HG02970 (cell line): Measurements from ENCODE around the gene NOC4L.

Source experiments
- ATAC-seq: cut with Tn5 transposase; IDR thresholded peaks from one replicate; pipeline ENCODE4 v1.9.1; 2021; ENCODE audit warnings: mild to moderate bottlenecking, moderate library complexity, moderate number of reproducible peaks; ENCODE audit not compliant: unreplicated experiment, low FRiP score

The NOC4L gene

GRCh38 chr12:132154941-132155770, 10.9 kb downstream of the NOC4L start:
- ATAC-seq: no peak

DNA sequence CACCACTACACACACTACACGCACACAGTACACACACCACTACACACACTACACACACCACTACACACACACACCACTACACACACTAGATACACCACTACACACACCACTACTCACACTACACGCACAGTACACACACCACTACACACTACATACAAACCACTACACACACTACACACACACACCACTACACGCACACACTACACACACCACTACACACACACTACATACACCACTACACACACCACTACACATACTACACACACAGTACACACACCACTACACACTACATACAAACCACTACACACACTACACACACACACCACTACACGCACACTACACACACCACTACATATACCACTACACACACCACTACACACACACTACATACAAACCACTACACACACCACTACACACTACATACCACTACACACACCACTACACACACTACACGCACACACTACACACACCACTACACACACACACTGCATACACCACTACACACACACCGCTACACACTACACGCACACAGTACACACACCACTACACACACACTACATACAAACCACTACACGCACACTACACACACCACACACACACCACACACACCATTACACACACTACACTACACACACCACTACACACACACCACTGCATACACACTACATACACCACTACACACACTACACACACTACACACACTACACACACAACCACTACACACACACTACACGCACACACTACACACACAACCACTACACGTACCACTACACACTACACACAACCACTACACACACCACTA, 11.7 kb downstream of the NOC4L start:
- no peak for ATAC-seq

DNA sequence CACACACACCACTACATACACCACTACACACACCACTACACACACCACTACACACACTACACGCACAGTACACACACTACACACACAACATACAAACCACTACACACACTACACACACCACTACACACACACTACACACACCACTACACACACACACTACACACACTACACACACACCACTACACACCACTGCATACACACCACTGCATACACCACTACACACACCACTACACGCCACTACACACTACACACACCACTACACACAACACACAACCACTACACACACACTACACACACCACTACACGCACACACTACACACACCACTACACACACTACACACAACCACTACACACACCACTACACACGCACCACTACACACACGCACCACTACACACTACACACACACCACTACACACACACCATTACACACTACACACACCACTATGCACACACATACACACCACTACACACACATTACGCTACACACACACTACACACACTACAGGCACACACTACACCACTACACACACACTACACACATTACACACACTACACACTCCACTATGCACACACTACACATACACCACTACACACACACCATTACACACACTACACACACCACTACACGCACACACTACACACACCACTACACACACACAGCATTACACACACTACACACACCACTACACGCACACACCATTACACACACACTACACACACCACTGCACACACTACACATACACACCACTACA, 12.5 kb downstream of the NOC4L start:
- no peak for ATAC-seq

- ATAC-seq: no peak
These were observed 13.6 kb downstream of the NOC4L start for GRCh38 chr12:132157733-132158409.

GRCh38 chr12:132158677-132159554, 14.7 kb downstream of the NOC4L start:
- ATAC-seq: no peak

DNA sequence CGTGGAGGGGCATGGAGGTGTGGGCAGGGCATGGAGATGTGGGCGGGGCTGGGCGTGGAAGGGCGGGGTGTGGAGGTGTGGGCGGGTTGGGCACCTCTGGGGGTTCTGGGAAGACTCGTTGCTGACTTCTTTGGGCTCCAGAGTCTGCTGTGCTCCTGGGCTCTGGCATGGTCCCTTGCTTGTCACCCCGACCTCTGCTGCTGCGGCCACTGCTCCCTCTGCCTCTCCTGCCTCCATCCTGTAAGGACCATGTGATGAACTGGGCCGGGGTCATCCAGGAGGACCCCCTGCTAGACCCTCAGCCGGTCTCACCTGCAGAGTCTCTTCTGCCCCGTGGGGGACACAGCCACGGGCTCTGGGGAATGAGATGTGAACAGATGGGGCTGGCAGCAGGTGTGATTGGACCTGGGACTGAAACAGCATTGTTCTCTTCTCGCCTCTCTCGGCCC, 15.3 kb downstream of the NOC4L start:
- ATAC-seq: no peak

DNA sequence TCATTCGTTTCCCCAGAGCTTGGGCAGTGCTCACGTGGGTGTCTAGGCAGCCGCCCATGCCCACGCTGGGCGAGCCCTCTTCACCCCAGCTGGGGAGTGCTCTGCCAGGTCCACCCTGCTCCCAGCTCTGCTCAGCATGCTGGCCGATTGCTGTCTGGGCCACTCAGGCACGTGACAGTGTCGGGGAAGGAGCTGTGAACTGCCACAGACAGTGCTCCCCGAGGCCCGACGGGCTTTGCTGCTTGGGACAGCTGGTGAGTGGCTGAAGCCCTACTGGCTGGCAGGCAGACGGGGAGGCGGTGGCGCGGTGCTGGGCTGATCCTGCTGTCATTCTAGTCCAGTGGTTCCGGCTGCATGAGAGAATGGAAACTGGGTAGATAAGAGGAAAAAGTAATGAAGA, 15.8 kb downstream of the NOC4L start:
- ATAC-seq: no peak

- no peak for ATAC-seq
These were observed 16.4 kb downstream of the NOC4L start for GRCh38 chr12:132160601-132161035.

DNA sequence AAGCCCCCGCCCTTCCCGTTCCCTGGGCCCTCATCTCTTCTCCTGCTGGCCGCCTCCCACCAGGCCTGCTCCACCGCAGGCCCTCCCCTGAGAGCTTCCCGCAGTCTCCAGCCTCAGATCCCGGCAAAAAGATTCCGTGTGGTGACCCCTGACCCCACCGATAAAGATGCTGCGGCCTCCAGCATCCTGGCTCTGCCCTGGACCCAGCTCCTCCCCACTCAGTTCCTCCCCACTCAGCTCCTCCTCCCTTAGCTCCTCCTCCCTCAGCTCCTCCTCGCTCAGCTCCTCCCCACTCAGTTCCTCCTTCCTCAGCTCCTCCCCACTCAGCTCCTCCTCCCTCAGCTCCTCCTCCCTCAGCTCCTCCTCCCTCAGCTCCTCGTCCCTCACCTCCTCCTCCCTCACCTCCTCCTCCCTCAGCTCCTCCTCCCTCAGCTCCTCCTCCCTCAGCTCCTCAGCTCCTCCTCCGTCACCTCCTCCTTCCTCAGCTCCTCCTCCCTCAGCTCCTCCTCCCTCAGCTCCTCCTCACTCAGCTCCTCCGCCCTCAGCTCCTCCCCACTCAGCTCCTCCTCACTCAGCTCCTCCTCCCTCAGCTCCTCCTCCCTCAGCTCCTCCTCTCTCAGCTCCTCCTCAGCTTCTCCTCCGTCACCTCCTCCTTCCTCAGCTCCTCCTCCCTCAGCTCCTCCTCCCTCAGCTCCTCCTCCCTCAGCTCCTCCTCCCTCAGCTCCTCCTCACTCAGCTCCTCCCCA, 17.0 kb downstream of the NOC4L start:
- no peak for ATAC-seq

GRCh38 chr12:132161796-132162507, 17.7 kb downstream of the NOC4L start:
- no peak for ATAC-seq

DNA sequence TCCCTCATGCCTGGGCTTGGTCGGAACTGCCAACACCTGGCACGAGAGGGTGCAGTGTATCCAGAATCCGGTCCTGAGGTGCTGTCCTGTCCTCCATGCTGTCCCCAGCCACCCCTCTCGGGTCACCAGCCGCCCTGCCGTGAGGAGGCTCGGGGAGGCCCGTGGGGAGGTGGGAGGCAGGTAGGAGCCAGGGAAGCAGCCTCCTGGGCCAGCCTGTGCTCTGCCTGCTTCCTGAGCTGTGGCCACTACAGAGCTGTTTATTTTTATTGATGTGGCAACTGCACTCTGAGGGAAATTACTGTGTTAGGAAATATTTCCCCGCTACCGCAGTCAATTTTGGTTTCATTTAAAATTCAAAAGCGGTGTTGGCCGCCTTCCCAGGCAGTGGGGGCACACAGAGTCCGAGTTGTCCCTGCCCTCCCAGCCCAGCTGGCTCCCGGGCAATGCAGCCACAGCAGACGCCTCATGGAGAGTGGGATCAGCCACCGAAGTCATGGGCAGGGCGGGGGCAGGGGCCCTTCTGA, 18.3 kb downstream of the NOC4L start:
- no peak for ATAC-seq

- no peak for ATAC-seq
These were observed 19.0 kb downstream of the NOC4L start for GRCh38 chr12:132163041-132163910.

DNA sequence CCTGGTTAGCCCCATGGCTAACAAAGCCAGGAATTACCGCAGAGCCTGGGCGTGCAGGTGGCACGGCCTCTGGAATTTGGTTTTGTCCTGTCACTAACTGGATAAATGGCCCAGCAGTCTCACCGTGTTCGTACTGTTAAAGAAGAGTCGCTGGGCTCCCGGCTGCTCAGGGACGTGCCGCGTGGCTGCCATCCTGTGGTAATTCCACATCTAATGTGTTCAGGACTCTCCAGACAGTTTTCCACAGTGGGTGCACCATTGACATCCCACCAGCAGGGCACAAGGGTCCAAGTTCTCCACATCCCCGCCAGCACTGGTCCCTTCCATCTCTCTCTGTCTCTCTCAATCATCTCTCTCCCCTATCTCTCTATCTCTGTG, 19.6 kb downstream of the NOC4L start:
- no peak for ATAC-seq

- no peak for ATAC-seq
These were observed 20.2 kb downstream of the NOC4L start for GRCh38 chr12:132164426-132164825.

DNA sequence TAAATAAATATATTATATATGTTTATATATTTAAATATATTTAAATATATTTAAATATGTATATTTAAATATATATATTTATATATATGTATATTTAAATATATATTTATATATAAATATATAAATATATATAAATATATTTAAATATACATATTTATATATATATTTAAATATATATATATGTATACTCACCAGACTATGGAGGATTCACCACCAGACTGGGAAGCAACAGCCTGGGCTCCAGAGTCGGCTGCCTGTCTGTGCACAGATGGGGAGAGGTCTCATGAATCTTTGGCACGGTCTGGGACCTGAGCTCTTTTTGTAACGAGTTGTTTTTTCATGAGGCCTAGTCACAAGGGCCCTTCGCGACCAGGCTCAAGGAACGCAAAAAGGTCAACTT, 21.3 kb downstream of the NOC4L start:
- ATAC-seq: no peak

DNA sequence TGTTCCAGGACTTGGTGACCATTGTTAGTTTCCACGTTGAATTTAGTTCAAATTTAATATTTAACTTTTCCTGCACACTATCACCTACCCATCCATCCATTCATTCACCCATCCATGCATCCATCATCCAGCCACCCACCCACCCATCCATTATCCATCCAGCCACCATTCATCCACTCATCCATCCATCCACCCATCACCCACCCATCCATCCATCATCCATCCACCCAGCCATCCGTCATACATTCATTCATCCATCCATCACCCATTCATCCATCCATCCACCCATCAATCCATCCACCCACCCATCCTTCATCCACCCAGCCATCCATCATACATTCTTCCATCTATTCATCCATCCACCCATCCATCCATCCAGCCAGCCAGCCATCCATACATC, 21.8 kb downstream of the NOC4L start:
- ATAC-seq: no peak
